ENCODE measurements around the gene IGFL2. TPM values are rescaled to one million over a fixed set of nuclear protein-coding genes. Genes with fewer than 3 reads are reported as not detected.
"Not testable (repeated sequence)": the region's sequence is repeated elsewhere in the genome, so short reads cannot be mapped to it uniquely, and the experiment has no call there.

Gene IGFL2
- total RNA-seq, 4 donors from 2014 or later, result 10.1 to 39.2 (median 16.1) TPM

- Histone ChIP-seq H3K4me1 (peaks cover 21% of the 10 kb centered on the region), H3K4me3 (no peak overlapping the region), H3K9me3 (no peaks in the 10 kb centered on the region), H3K27ac (no peak overlapping the region), H3K27me3 (peaks cover 21% of the 10 kb centered on the region), H3K36me3 (no peaks in the 10 kb centered on the region)
- no peak for TF ChIP-seq CTCF (IDR thresholded peaks at IDR 0.05)
- no peak for TF ChIP-seq POLR2AphosphoS5 (IDR thresholded peaks at IDR 0.05)
- TF ChIP-seq POLR2A (IDR thresholded peaks at IDR 0.05), result no peak
- no peak for TF ChIP-seq EP300 (IDR thresholded peaks at IDR 0.05)
- no peak for DNase-seq (ENCODE audit: low spot score in 2 of 2)
- 92% methylated on average over 8 of the region's 20 CpGs for WGBS
Measured at GRCh38 chr19:46186101-46186716, 38.2 kb downstream of the IGFL2 start.

- WGBS, result 59% methylated on average over 5 of the region's 5 CpGs
- Histone ChIP-seq H3K4me1 (peaks cover 16% of the 10 kb centered on the region), H3K4me3 (no peak overlapping the region), H3K36me3 (no peaks in the 10 kb centered on the region), H3K9me3 (no peaks in the 10 kb centered on the region), H3K27ac (no peak overlapping the region), H3K27me3 (peaks cover 22% of the 10 kb centered on the region)
- DNase-seq (ENCODE audit: low spot score in 2 of 2), result no peak
- TF ChIP-seq CTCF (IDR thresholded peaks at IDR 0.05) (no peak), POLR2A (IDR thresholded peaks at IDR 0.05) (no peak), POLR2AphosphoS5 (IDR thresholded peaks at IDR 0.05) (no peak), EP300 (IDR thresholded peaks at IDR 0.05) (no peak)
Measured at GRCh38 chr19:46186717-46187101, 38.7 kb downstream of the IGFL2 start.

- DNase-seq (ENCODE audit: low spot score in 2 of 2), result no peak
Measured at GRCh38 chr19:46189971-46190888, 42.2 kb downstream of the IGFL2 start.

DNA sequence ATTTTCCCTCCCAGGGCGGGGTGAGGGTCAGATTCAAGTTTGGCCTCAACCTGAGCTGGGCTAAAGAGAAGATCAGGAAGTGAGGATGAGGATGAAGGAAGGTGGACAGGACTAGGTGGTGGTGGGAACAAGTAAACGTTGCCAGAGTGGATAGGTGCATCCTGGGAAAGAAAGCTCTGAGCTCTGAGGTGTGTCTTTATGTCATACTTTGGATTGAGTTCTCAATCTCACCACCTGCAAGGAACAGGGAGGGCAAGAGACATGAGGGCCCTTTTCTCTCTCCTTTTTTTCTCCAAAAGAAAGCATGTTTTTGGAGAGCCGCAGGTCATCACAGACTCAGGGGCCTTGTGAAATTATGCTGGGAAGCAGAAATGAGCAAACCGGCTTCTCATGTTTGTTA lies 43.3 kb downstream of the IGFL2 start:
- Histone ChIP-seq H3K27me3 (peaks cover 19% of the 10 kb centered on the region), H3K27ac (no peak overlapping the region), H3K9me3 (no peaks in the 10 kb centered on the region), H3K4me3 (no peak overlapping the region), H3K4me1 (peaks cover 33% of the 10 kb centered on the region), H3K36me3 (no peaks in the 10 kb centered on the region)
- 83% methylated on average over 4 of the region's 4 CpGs for WGBS
- no peak for TF ChIP-seq POLR2A (IDR thresholded peaks at IDR 0.05)
- no peak for TF ChIP-seq POLR2AphosphoS5 (IDR thresholded peaks at IDR 0.05)
- TF ChIP-seq CTCF (IDR thresholded peaks at IDR 0.05), result no peak
- no peak for TF ChIP-seq EP300 (IDR thresholded peaks at IDR 0.05)
- DNase-seq (ENCODE audit: low spot score in 2 of 2), result no peak

More at GRCh38 chr19:46189971-46190888, 42.2 kb downstream of the IGFL2 start:
- H3K27me3 ChIP-seq, result peaks cover 22% of the 10 kb centered on the region
- no peak for TF ChIP-seq EP300 (IDR thresholded peaks at IDR 0.05)
- TF ChIP-seq POLR2AphosphoS5 (IDR thresholded peaks at IDR 0.05), result no peak
- no peak for TF ChIP-seq CTCF (IDR thresholded peaks at IDR 0.05)
- TF ChIP-seq POLR2A (IDR thresholded peaks at IDR 0.05), result no peak
- H3K9me3 ChIP-seq, result no peaks in the 10 kb centered on the region
- H3K36me3 ChIP-seq, result no peaks in the 10 kb centered on the region
- WGBS, result 67% methylated on average over 8 of the region's 8 CpGs
- no peak overlapping the region for H3K4me3 ChIP-seq
- H3K27ac ChIP-seq, result no peak overlapping the region
- H3K4me1 ChIP-seq, result peaks cover 31% of the 10 kb centered on the region

GRCh38 chr19:46191972-46192371 lies 43.9 kb downstream of the IGFL2 start:
- TF ChIP-seq CTCF (IDR thresholded peaks at IDR 0.05) (no peak), POLR2A (IDR thresholded peaks at IDR 0.05) (no peak), EP300 (IDR thresholded peaks at IDR 0.05) (no peak), POLR2AphosphoS5 (IDR thresholded peaks at IDR 0.05) (no peak)
- no peak overlapping the region for H3K27ac ChIP-seq
- no peak overlapping the region for H3K4me3 ChIP-seq
- peaks cover 24% of the 10 kb centered on the region for H3K27me3 ChIP-seq
- no peaks in the 10 kb centered on the region for H3K9me3 ChIP-seq
- H3K36me3 ChIP-seq, result no peaks in the 10 kb centered on the region
- no peak for DNase-seq (ENCODE audit: low spot score in 2 of 2)
- 65% methylated on average over 3 of the region's 3 CpGs for WGBS
- H3K4me1 ChIP-seq, result peaks cover 35% of the 10 kb centered on the region

DNA sequence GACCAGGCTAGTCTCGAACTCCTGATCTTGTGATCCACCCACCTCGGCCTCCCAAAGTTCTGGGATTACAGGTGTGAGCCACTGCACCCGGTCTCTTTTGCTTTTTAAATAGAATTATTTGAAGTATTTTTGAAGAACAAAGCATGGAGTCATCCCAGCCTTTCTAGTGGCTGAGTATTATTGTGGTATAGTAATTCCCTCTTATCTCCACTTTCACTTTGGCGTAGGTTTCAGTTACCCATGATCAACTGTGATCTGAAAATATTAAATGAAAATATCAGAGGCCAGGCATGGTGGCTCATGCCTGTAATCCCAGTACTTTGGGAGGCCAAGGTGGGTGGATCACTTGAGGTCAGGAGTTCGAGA lies 44.6 kb downstream of the IGFL2 start:
- H3K4me3 ChIP-seq; H3K36me3 ChIP-seq; DNase-seq (ENCODE audit: low spot score in 2 of 2); H3K9me3 ChIP-seq: not testable (repeated sequence)
- Histone ChIP-seq H3K27me3 (peaks cover 27% of the 10 kb centered on the region), H3K4me1 (peaks cover 35% of the 10 kb centered on the region), H3K27ac (peak overlapping the region; percentile 47)
- 72% methylated on average over 5 of the region's 5 CpGs for WGBS

Data from suprapubic skin (tissue), 4 donors.